IPS-18a (cell line): Measurements from ENCODE around the gene FHL2.

ENCODE experiments used
- H3K27ac ChIP-seq: one replicate; pipeline ENCODE4 v1.5.1; 2013; ENCODE audit warnings: low read length
- H3K27me3 ChIP-seq: one replicate; pipeline ENCODE4 v1.6.1; 2013; ENCODE audit warnings: mild to moderate bottlenecking, low read length; ENCODE audit not compliant: control insufficient read depth, insufficient read depth
- H3K36me3 ChIP-seq: one replicate; pipeline ENCODE4 v1.6.1; 2013; ENCODE audit warnings: low read depth, low read length; ENCODE audit not compliant: control insufficient read depth
- H3K4me1 ChIP-seq: one replicate; pipeline ENCODE4 v1.6.1; 2013; ENCODE audit warnings: low read depth, low read length; ENCODE audit not compliant: control insufficient read depth
- H3K4me3 ChIP-seq: one replicate; pipeline ENCODE4 v1.5.1; 2013; ENCODE audit warnings: low read length
- H3K9ac ChIP-seq: one replicate; pipeline ENCODE4 v1.6.1; 2013; ENCODE audit warnings: mild to moderate bottlenecking, low read length, moderate library complexity
- H3K9me3 ChIP-seq: one replicate; pipeline ENCODE4 v1.6.1; 2013; ENCODE audit warnings: low read depth, low read length; ENCODE audit not compliant: control insufficient read depth

The FHL2 gene

DNA sequence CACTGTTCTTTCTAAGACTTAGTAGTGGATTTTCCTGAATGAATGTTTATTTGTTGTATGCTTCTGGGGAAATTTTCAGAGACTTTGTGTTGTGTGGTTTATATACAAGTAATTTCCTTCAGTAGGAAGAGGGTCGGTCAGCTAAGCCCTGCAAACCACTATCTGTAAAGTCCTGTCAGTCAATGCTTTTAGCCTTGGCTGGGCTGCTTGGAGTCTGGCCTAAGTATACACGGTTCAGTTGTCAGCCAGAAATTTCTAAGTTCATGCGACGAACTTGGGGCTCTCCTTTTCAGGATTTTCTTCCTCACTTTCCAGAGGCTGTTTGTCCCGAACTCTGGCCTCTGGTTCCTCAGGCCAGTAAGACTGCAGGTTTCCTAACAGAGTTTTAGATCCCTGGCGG lies 40.3 kb downstream of the FHL2 start:
- Histone ChIP-seq H3K9ac (no peak overlapping the region), H3K4me1 (no peaks in the 10 kb centered on the region), H3K36me3 (peaks cover 32% of the 10 kb centered on the region), H3K4me3 (no peak overlapping the region), H3K27me3 (no peaks in the 10 kb centered on the region), H3K9me3 (no peaks in the 10 kb centered on the region), H3K27ac (no peak overlapping the region)

- Histone ChIP-seq H3K9me3 (no peaks in the 10 kb centered on the region), H3K27ac (no peak overlapping the region), H3K4me1 (no peaks in the 10 kb centered on the region), H3K27me3 (no peaks in the 10 kb centered on the region), H3K36me3 (peaks cover 27% of the 10 kb centered on the region), H3K4me3 (no peak overlapping the region), H3K9ac (no peak overlapping the region)
These were observed 41.7 kb downstream of the FHL2 start for GRCh38 chr2:105357122-105357521.

DNA sequence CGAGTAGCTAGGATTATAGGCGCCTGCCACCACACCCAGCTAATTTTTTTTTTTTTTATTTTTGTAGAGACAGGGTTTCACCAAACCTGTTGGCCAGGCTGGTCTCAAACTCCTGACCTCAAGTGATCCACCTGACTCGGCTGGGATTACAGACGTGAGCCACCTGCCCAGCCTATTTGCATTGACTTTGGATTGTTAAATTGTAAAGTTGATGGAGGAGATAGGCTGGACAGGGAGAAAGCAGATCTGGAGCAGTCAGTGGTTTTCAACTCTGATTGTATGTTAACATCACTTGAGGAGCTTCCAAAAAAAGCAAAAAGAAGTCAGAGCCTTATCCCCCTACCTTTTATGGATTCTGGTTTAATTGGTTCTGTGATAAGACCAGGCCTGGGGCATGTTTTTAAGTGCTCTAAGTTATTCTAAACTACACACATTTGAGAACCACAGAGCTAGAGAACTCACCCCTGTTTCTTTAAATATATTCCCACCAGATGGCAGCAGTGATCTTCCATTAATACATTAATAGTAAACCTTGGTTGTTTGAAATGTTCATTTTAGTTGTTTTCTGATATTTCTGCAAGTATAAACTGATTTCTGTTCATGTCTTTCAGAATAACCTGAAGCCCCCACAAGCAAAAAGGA lies 54.0 kb downstream of the FHL2 start:
- no peak overlapping the region for H3K27ac ChIP-seq
- no peak overlapping the region for H3K9ac ChIP-seq
- H3K4me1 ChIP-seq = no peaks in the 10 kb centered on the region
- no peaks in the 10 kb centered on the region for H3K9me3 ChIP-seq
- no peak overlapping the region for H3K4me3 ChIP-seq
- H3K36me3 ChIP-seq = peaks cover 89% of the 10 kb centered on the region
- no peaks in the 10 kb centered on the region for H3K27me3 ChIP-seq

DNA sequence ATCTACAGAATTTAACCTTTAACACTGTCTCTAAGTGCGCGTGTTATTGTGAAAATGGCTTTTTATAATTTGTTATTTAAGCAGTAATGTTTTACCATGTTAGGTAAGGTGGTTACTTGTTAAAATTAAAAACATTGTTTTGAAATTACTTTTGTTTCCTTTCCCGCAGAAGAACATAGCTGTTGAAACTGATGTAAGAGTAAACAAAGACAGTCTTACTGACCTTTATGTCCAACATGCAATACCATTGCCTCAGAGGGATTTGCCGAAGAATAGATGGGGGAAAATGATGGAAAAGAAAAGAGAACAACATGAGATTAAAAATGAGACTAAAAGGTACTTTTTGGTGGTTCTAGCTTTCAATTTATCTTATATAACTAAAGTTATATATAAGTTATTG lies 59.4 kb downstream of the FHL2 start:
- H3K4me3 ChIP-seq = no peak overlapping the region
- H3K27ac ChIP-seq = no peak overlapping the region
- no peak overlapping the region for H3K9ac ChIP-seq
- no peaks in the 10 kb centered on the region for H3K9me3 ChIP-seq
- H3K36me3 ChIP-seq = peaks cover 51% of the 10 kb centered on the region
- no peaks in the 10 kb centered on the region for H3K27me3 ChIP-seq
- no peaks in the 10 kb centered on the region for H3K4me1 ChIP-seq

DNA sequence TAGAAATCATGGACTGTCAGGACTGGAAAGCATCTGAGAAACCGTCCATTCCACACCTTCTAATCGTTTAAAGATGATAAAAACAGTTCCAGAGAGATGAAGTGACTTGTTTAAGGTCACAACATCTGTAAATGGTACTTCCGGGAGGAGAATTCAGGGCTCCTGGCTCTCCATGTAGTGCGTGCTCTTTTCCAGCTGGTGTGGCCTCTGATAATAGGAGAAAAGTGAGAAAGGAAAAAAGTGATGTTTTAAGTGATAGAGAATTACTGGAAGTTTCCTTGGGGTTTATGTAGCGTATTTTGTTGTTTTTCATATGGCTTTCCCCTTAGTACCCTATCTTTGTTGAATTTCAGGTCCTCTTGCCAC lies 60.8 kb downstream of the FHL2 start:
- Histone ChIP-seq H3K9ac (peak overlapping the region; percentile 86), H3K36me3 (peaks cover 43% of the 10 kb centered on the region), H3K4me3 (peak overlapping the region; percentile 98), H3K27me3 (no peaks in the 10 kb centered on the region), H3K4me1 (no peaks in the 10 kb centered on the region), H3K27ac (peak overlapping the region; percentile 69), H3K9me3 (no peaks in the 10 kb centered on the region)

DNA sequence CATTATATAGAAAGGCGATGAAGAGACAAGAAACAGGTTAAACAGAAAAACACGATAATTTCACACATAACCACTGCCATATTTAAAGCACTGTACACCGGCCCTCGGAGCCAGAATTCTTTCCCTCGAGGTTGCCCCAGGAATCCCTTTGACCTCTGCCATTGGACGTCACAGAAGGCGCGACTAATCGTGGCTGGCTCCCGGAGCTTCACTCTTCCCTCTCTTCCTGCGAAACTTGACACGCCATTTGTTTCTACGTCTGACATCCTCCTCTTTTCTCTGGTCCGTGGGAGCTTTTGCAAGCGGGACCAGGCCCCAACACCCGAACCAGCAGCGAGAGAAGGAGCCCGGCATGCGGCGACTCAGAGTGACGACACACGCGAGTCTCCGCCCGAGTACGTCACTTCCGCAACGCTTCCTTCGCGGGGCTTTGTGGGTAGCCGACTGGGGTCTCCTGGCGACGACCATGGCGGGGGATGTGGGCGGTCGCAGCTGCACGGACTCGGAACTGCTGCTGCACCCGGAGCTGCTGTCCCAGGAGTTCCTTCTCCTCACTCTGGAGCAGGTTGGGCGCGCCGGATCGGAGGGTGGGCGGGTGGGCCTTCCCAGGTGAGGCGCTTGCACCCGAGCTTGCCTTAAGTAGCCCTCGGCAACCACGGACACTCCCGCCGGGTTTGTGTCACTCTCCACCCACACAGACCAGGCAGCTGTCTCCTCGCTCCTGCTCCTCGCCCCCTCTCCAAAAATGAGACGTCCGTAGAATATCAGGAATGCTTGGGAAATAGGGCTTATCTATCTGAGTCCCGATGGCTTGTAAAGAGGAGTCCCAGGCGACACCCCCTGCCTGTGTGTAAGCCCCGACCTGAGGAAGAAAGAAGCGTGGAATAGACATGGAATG lies 61.5 kb downstream of the FHL2 start, which contains the start of gene C2orf49:
C2orf49 (plus strand) TSS at position 419 of the 898 bp plus-strand sequence; CDS start at position 467, 48 bp downstream.
- peak within 1 kb of the TSS; percentile 91 for H3K9ac ChIP-seq
- H3K9me3 ChIP-seq = no peaks in the 10 kb centered on the region
- no peaks in the 10 kb centered on the region for H3K27me3 ChIP-seq
- H3K27ac ChIP-seq = peak within 1 kb of the TSS; percentile 92
- H3K36me3 ChIP-seq = peaks cover 37% of the 10 kb centered on the region
- H3K4me3 ChIP-seq = peak within 1 kb of the TSS; percentile 98
- no peaks in the 10 kb centered on the region for H3K4me1 ChIP-seq

- H3K9me3 ChIP-seq = no peaks in the 10 kb centered on the region
- peaks cover 31% of the 10 kb centered on the region for H3K36me3 ChIP-seq
- peak overlapping the region; percentile 92 for H3K27ac ChIP-seq
- H3K9ac ChIP-seq = peak overlapping the region; percentile 91
- no peaks in the 10 kb centered on the region for H3K4me1 ChIP-seq
- peak overlapping the region; percentile 98 for H3K4me3 ChIP-seq
- H3K27me3 ChIP-seq = no peaks in the 10 kb centered on the region
These were observed 62.1 kb downstream of the FHL2 start for GRCh38 chr2:105336786-105337121.

DNA sequence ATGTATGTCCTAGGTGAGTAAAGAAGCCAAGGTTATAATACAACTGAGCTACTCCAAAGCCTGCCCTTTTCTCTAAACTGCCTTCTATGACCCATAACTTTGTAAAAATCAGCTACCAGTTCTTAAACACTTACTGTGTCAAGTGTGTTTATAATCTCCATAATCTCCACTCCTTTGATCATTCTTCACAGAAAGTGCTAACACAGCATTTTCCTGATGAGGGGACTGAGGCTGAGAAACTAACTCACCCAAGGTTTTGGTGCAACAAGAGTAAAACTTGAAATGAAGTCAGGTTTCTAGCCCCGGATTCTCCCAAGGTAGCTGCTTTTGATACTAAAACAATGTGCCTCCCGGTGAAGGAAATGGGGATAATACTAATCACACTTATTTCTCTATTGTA lies 63.4 kb downstream of the FHL2 start:
- Histone ChIP-seq H3K4me3 (no peak overlapping the region), H3K36me3 (peaks cover 18% of the 10 kb centered on the region), H3K27ac (no peak overlapping the region), H3K4me1 (peaks cover 3% of the 10 kb centered on the region), H3K9me3 (no peaks in the 10 kb centered on the region), H3K9ac (no peak overlapping the region), H3K27me3 (no peaks in the 10 kb centered on the region)

DNA sequence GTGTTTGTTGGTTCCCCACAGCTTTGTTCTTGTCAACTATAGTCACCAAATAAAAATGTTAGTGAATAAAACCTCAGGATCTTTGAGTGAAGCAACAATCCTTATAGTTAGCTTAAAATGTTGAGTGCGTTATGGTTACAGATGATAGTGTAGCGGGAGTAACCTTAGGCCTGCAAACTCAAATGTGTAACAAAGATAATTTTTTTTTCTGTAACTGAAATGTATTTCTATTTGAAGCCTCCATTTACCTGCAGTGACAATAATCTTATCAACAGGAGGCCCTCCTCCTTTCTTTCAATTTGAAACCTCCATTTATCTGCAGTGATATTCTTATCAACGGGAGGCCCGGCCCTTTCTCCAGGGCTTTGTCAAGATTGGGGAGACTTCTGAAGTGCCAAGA lies 64.6 kb downstream of the FHL2 start:
- Histone ChIP-seq H3K36me3 (peaks cover 10% of the 10 kb centered on the region), H3K27ac (no peak overlapping the region), H3K9me3 (no peaks in the 10 kb centered on the region), H3K4me3 (no peak overlapping the region), H3K9ac (no peak overlapping the region), H3K4me1 (peaks cover 8% of the 10 kb centered on the region), H3K27me3 (no peaks in the 10 kb centered on the region)

- Histone ChIP-seq H3K36me3 (peaks cover 7% of the 10 kb centered on the region), H3K27ac (no peak overlapping the region), H3K9ac (peak overlapping the region; percentile 78), H3K27me3 (no peaks in the 10 kb centered on the region), H3K4me1 (peaks cover 13% of the 10 kb centered on the region), H3K9me3 (no peaks in the 10 kb centered on the region), H3K4me3 (peak overlapping the region; percentile 65)
These were observed 68.0 kb downstream of the FHL2 start for GRCh38 chr2:105330681-105331375.

- no peaks in the 10 kb centered on the region for H3K27me3 ChIP-seq
- no peaks in the 10 kb centered on the region for H3K9me3 ChIP-seq
- H3K4me3 ChIP-seq = peak within 1 kb of the TSS; percentile 65
- no peak within 1 kb of the TSS for H3K27ac ChIP-seq
- H3K9ac ChIP-seq = peak within 1 kb of the TSS; percentile 78
- H3K4me1 ChIP-seq = peaks cover 22% of the 10 kb centered on the region
- H3K36me3 ChIP-seq = peaks cover 7% of the 10 kb centered on the region
These were observed 69.0 kb downstream of the FHL2 start, which contains the start of gene TGFBRAP1 for GRCh38 chr2:105329561-105330495. TGFBRAP1 (minus strand) TSS chr2:105329735; CDS start chr2:105308301, 21,434 bp downstream.
